ENCODE results near the gene ACBD6. TPM values are rescaled to one million over a fixed set of nuclear protein-coding genes. Genes with fewer than 3 reads are reported as not detected.

Gene ACBD6
- total RNA-seq, 1 donor from 2014 or later, result 66.1 TPM

DNA sequence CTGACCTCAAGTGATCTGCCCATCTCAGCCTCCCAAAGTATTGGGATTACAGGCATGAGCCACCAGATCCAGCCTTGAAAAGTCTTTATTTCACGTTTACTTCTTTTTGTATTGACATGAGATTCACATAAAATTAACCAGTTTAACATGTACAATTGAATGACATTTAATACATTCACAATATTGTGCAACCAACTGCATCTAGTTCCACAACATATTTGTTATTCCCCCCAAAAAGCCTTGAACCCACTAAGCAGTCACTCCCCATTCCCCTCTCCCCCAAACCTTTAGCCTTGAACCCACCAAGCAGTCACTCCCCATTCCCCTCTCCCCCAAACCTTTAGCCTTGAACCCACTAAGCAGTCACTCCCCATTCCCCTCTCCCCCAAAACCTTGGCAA is 62.0 kb downstream of the ACBD6 start:
- no peak for DNase-seq (ENCODE audit: low read depth)
- no peak overlapping the region for H3K4me3 ChIP-seq (ENCODE audit: low read depth, low read length)
- TF ChIP-seq, protein P1, sequence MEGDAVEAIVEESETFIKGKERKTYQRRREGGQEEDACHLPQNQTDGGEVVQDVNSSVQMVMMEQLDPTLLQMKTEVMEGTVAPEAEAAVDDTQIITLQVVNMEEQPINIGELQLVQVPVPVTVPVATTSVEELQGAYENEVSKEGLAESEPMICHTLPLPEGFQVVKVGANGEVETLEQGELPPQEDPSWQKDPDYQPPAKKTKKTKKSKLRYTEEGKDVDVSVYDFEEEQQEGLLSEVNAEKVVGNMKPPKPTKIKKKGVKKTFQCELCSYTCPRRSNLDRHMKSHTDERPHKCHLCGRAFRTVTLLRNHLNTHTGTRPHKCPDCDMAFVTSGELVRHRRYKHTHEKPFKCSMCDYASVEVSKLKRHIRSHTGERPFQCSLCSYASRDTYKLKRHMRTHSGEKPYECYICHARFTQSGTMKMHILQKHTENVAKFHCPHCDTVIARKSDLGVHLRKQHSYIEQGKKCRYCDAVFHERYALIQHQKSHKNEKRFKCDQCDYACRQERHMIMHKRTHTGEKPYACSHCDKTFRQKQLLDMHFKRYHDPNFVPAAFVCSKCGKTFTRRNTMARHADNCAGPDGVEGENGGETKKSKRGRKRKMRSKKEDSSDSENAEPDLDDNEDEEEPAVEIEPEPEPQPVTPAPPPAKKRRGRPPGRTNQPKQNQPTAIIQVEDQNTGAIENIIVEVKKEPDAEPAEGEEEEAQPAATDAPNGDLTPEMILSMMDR (conservative IDR thresholded peaks at IDR 0.05; ENCODE audit: low read depth, low read length), result no peak

DNA sequence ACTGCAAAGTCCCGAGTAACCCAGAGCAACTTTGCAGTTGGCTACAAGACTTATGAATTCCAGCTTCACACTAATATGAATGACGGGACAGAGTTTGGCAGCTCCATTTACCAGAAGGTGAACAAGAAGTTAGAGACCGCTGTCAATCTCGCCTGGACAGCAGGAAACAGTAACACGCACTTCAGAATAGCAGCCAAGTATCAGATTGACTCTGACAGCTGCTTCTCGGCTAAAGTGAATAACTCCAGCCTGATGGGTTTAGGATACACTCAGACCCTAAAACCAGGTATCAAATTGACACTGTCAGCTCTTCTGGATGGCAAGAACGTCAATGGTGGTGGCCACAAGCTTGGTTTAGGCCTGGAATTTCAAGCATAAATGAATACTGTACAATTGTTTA is 66.8 kb downstream of the ACBD6 start:
- DNase-seq (ENCODE audit: low read depth), result no peak
- no peak overlapping the region for H3K4me3 ChIP-seq (ENCODE audit: low read depth, low read length)
- TF ChIP-seq, protein P1 (conservative IDR thresholded peaks at IDR 0.05; ENCODE audit: low read depth, low read length), result no peak

DNA sequence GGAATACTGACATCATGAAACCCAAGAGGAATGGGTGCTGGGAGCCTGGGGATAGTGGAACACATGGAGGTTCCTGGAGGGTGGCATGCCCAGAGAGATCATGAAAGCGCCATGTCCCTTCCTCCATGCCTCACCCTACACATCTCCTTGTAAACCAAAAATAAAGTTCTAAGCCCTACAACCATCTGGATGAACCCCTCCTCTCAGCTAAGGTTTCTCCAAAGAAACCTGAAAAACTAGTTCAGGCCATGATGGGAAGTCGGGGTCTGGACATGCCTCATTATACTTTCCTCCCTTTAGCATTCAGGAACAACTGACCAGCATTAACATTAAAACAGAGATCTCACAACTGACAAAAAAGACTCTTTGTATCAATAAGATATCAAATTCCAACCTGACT is 68.5 kb downstream of the ACBD6 start:
- no peak for DNase-seq (ENCODE audit: low read depth)
- no peak overlapping the region for H3K4me3 ChIP-seq (ENCODE audit: low read depth, low read length)
- TF ChIP-seq, protein P1 (conservative IDR thresholded peaks at IDR 0.05; ENCODE audit: low read depth, low read length), result no peak

DNA sequence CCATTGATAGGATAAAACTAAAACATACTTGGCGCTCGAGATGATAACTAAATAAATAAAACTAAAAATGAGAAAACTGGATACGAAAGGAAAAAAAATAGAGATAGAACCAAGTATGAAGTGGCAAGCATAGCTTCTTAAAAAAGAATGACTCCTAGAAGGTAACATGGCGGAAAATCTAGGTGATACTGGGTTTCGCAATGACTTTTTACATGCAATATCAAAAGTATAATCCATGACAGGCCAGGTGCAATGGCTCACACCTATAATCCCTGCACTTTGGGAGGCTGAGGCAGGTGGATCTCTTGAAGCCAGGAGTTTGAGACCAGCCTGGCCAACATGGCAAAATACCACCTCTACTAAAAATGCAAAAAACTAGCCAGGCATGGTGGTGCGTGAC is 70.7 kb downstream of the ACBD6 start:
- TF ChIP-seq, protein P1 (conservative IDR thresholded peaks at IDR 0.05; ENCODE audit: low read depth, low read length), result no peak
- no peak for DNase-seq (ENCODE audit: low read depth)
- no peak overlapping the region for H3K4me3 ChIP-seq (ENCODE audit: low read depth, low read length)

GRCh38 chr1:180428782-180429695 is 73.3 kb downstream of the ACBD6 start:
- no peak overlapping the region for H3K4me3 ChIP-seq (ENCODE audit: low read depth, low read length)
- DNase-seq (ENCODE audit: low read depth), result no peak
- TF ChIP-seq, protein P1 (conservative IDR thresholded peaks at IDR 0.05; ENCODE audit: low read depth, low read length), result no peak

DNA sequence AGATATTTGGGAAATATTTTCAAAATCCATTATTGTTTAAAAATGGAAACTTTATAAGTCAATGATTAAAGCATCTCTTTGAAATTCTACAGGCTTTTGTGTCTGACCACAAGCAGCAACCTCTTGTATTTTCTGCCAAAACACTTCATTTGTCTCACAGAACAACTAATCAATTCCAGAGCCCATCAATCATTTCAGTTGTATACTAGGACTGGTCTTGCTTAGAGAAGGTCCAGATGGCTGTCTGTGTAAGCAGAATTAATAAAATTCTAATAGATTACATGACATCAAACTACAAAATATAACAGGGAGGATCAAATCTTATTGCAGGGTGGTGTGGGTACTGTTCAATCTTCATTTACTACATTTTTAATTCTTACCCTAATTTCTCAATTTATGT is 76.4 kb downstream of the ACBD6 start:
- H3K4me3 ChIP-seq (ENCODE audit: low read depth, low read length), result no peak overlapping the region
- DNase-seq (ENCODE audit: low read depth), result no peak
- TF ChIP-seq, protein P1 (conservative IDR thresholded peaks at IDR 0.05; ENCODE audit: low read depth, low read length), result no peak

Data from epithelial cell of proximal tubule (primary cell).